ENCODE results near the gene RNF112. TPM values are rescaled to one million over a fixed set of nuclear protein-coding genes. Genes with fewer than 3 reads are reported as not detected.

The RNF112 gene
- total RNA-seq, 1 donor from 2014 or later, result 0.40 TPM

DNA sequence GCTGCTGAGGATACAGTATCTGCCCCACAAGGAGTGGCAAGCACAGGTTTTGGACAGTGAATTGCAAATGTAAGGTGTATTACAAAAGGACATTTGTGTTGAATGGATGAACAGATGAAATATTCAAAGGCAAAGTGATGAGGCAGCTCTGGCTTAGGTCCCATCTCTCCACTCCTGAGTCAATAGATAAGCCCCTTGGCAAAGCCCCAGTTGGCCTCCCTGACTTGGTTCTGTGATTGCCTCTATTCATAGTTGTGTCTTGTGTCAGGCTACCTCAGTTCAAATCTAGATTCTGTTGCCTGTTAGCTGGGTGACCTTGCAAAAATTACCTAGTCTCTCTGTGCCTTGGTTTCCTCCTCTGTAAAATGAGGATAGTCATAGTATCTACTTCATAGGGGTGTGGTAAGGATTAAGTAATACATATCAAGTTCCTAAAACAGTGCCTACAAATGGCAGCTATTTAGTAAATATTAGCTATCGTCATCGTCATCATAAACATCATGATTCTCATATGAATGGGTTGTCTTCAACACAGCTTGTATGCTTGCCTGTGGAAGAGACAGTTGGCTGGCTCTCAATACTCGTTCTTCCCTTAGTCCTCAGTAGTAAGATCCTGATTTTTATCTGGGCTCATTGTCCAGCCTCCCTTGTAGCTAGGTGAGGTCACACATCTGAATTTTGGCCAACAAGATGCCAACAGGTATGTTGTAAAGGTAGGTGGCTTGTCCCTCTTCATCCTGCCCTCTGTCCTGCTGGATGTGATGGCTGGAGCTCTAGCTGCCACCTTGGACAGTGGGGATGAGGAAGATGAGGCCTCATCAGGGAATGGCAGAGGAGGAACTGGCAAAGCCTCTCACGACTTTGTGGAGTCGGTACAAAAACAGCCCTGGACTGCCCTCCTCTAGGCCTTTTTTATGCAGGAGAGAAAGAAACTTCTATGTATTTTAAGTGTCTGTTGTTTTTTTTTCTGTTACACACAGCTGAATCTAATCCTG, 21.9 kb upstream of the RNF112 start:
- H3K36me3 Mint-ChIP-seq (ENCODE audit: low read depth), result peaks cover 8% of the 10 kb centered on the region
- no peak overlapping the region for H3K4me3 Mint-ChIP-seq
- intact Hi-C loops (cut with micrococcal nuclease), result no loop called here
- no peak overlapping the region for H3K27ac Mint-ChIP-seq
- no peaks in the 10 kb centered on the region for H3K9me3 Mint-ChIP-seq
- DNase-seq, result no peak
- peaks cover 2% of the 10 kb centered on the region for H3K4me1 Mint-ChIP-seq
- H3K27me3 Mint-ChIP-seq, result peaks cover 18% of the 10 kb centered on the region

DNA sequence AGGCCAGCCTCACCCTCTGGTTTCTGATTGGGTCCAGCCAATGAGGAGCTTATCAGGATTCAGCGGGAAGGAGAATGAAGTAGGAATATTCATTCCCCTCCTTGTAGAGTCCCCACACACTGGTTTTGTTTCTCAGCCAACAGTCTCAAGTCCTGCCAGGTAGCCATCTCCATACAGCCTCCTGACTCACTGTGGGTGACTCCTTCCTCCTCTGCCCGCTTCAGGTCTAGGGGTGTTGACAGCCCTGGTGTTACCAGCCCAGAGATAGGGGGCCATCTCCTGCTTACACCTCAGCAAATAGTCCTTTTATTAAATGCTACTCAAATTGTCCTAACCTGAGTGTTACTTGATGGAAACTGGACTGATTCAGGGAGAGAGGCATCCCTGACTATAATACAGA, 20.1 kb upstream of the RNF112 start:
- H3K9me3 Mint-ChIP-seq, result no peaks in the 10 kb centered on the region
- H3K4me1 Mint-ChIP-seq, result peaks cover 2% of the 10 kb centered on the region
- peaks cover 28% of the 10 kb centered on the region for H3K27me3 Mint-ChIP-seq
- H3K4me3 Mint-ChIP-seq, result no peak overlapping the region
- no peak for DNase-seq
- no peaks in the 10 kb centered on the region for H3K36me3 Mint-ChIP-seq (ENCODE audit: low read depth)
- intact Hi-C loops (cut with micrococcal nuclease), result no loop called here
- no peak overlapping the region for H3K27ac Mint-ChIP-seq

DNA sequence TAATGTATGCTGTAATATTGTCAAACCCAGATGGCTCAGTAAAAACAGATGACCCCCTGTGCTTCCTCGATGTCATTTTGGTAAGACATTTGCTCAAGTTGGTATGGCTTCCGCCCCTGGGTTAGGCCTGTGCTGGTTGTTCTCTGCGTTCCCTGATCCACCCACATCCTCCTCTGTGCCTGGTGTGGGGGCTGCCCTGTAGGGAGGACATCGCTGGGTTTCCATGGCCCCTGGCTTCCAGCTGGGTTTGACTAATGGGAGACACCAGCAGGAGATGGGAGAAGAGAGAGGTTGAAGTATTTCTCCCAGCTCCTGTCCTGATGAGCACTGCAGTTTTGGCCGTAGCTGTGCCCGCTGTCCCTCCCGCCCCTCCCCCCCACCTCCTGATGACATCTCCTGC, 19.6 kb upstream of the RNF112 start:
- H3K4me1 Mint-ChIP-seq, result peaks cover 2% of the 10 kb centered on the region
- peaks cover 29% of the 10 kb centered on the region for H3K27me3 Mint-ChIP-seq
- H3K36me3 Mint-ChIP-seq (ENCODE audit: low read depth), result no peaks in the 10 kb centered on the region
- intact Hi-C loops (cut with micrococcal nuclease), result no loop called here
- H3K4me3 Mint-ChIP-seq, result no peak overlapping the region
- H3K27ac Mint-ChIP-seq, result no peak overlapping the region
- H3K9me3 Mint-ChIP-seq, result no peaks in the 10 kb centered on the region
- no peak for DNase-seq

DNA sequence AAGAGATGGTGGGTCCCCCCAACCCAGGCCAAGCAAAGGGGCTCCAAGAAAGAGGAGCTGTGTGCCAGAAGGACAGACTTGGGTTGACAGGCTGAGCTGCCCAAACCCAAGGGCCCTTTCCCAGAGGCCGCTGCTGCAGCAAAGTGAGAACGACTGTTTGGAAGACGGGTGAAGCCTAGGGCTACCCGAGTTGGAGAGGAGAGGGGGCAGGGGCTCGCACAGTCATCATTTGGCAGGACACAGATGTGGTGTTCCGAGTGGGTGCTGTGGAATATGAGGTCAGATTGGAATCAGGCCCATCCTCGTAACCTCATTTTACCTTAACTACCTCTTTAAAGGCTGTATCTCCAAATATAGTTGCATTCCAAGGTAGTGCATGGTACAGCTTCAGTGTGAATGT, 18.7 kb upstream of the RNF112 start:
- H3K4me1 Mint-ChIP-seq, result peaks cover 2% of the 10 kb centered on the region

DNA sequence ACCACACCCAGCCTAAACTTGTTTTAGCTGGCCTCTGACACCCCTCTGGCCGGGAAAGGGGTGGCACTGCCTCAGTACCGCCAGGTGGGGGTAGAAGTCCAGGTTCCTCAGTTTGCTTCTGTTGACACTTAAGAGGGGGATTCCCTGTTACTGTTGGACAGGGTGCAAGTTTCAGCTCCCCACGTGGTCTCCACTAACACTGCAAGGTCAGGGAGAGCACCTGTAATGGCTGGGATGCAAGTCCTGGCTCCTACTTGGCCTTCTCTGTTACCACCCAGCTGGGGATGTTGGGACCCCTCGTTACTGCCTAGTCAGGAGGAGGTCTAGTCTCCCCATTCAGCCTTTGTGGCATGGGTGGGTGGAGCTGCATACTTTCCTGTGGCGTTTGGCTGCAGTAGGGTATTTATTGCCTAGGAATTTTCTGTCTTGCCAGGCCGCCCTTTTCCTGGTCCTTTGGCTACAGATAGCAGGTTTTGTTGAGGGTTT, 13.4 kb upstream of the RNF112 start:
- intact Hi-C loops (cut with micrococcal nuclease), result no loop called here
- Mint-ChIP-seq H3K4me3 (no peak overlapping the region), H3K36me3 (ENCODE audit: low read depth) (no peaks in the 10 kb centered on the region), H3K9me3 (no peaks in the 10 kb centered on the region), H3K27me3 (peaks cover 25% of the 10 kb centered on the region), H3K27ac (no peak overlapping the region), H3K4me1 (peaks cover 3% of the 10 kb centered on the region)
- no peak for DNase-seq

More for the DNA sequence above, 18.7 kb upstream of the RNF112 start:
- DNase-seq, result no peak
- Mint-ChIP-seq H3K9me3 (no peaks in the 10 kb centered on the region), H3K27ac (no peak overlapping the region), H3K27me3 (peaks cover 34% of the 10 kb centered on the region), H3K36me3 (ENCODE audit: low read depth) (no peaks in the 10 kb centered on the region), H3K4me3 (no peak overlapping the region)
- intact Hi-C loops (cut with micrococcal nuclease), result no loop called here

DNA sequence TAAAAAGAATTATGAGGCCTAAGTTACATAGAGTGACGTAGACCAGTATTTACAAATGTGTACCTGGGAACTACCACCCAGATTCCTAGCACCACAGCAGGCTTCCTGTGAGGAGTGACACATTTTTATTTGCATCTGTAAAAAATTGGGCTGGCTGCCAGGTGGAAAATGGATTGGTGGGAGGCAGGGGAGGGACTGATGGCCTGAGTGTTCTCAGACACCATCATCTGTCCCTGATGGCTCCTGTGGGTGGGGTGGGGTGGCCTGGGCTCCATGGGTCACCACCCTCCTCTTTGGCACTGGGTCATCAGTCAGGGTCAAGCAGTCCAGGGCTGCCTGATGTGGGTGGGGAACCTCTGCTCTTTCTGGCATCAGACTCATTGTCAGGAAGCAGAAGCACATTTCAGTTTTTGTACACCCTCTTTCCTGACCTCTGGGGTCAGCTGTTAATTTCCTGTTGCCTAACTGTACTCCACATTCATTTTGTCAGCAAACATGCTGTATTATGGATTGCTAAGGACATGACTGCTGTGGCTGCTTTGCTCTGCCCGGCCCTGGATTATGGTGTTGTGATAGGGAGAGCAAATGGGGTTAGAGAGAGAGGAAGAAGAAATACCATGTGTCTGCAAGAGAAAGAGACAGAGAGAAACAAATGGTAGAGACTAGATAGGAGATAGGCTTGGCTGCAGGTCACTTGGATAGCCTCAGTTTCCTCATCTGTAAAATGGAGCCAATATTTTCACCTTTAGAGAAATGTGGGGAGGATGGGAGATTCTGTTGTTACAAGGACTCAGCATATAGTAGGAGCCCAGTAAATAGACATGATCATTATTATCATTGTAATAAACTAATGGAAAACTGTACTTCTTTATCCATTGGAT, 12.5 kb upstream of the RNF112 start:
- intact Hi-C loops (cut with micrococcal nuclease), result no loop called here
- peaks cover 3% of the 10 kb centered on the region for H3K4me1 Mint-ChIP-seq
- no peaks in the 10 kb centered on the region for H3K9me3 Mint-ChIP-seq
- peaks cover 16% of the 10 kb centered on the region for H3K27me3 Mint-ChIP-seq
- no peaks in the 10 kb centered on the region for H3K36me3 Mint-ChIP-seq (ENCODE audit: low read depth)
- no peak overlapping the region for H3K4me3 Mint-ChIP-seq
- no peak overlapping the region for H3K27ac Mint-ChIP-seq
- DNase-seq, result no peak

DNA sequence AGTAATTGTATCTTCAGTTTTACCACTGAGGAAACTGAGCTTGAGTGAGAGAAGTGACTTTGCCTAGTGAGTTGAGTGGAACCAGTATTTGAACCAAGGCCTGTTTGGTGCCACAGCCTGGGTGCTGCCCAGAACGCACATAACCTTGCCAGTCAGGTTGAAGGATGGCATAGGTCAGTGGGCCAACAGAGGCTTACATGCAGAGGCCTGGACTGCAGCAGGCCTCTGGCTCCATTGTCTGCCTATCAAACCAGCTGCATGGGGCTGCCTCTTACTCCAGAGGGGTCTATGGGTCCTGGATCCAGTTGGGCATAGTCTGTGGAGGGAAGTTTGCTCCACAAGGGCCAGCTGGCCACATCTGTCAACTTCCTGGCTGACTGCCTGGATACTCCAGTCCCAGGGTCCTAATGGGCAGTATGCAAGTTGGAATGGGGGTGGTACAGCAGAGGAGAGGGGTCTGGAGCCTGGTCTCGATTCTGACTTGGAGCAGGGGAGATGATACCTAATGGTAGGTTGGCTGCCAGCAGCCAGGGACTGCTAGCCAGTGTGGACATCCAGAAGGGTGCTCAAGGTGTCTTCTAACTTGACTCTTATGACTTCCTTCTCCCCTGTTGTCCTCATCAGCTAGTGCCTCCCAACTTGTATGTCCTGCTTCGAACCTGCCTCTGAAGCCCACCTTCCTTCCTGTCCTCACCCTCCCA, 11.1 kb upstream of the RNF112 start:
- no peak overlapping the region for H3K4me3 Mint-ChIP-seq
- H3K9me3 Mint-ChIP-seq, result no peaks in the 10 kb centered on the region
- intact Hi-C loops (cut with micrococcal nuclease), result no loop called here
- no peak for DNase-seq
- H3K27me3 Mint-ChIP-seq, result peaks cover 12% of the 10 kb centered on the region
- H3K36me3 Mint-ChIP-seq (ENCODE audit: low read depth), result no peaks in the 10 kb centered on the region
- no peak overlapping the region for H3K27ac Mint-ChIP-seq
- H3K4me1 Mint-ChIP-seq, result peaks cover 3% of the 10 kb centered on the region

DNA sequence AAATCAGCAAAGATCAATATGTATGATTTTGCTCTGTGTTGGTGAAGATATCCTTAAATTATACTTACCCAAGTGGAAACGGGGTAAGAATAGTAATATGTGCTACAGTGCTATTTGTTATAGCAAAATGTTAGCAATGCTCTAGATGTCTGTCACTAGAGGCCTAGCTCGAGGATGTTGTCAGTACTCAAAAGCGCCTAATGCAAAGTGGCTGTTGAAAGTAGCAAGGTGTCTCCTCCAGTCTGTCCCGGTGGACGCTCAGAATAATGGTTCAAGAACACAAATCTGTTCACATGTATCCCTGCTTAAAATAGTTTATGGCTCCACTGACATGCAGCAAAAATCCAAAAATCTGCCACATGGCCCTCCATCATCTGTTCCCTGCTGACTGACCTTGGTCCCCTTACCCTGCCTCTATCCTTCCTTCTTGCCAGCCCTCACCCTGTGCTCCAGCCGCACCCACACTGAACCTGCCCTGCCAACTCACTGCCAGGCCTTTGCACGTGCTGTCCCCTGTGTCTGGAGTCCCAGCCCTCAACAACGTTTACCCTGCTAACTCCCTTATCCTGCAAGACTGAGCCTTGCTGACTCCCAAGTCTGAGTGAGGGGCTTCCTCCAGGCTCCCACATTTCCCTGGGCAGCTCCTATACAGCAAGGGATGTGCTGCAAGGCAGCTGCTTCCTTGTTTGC, 9.6 kb upstream of the RNF112 start:
- H3K27ac Mint-ChIP-seq, result no peak overlapping the region
- H3K27me3 Mint-ChIP-seq, result peaks cover 4% of the 10 kb centered on the region
- peaks cover 3% of the 10 kb centered on the region for H3K4me1 Mint-ChIP-seq
- no peaks in the 10 kb centered on the region for H3K36me3 Mint-ChIP-seq (ENCODE audit: low read depth)
- no peak for DNase-seq
- intact Hi-C loops (cut with micrococcal nuclease), result no loop called here
- H3K4me3 Mint-ChIP-seq, result no peak overlapping the region
- no peaks in the 10 kb centered on the region for H3K9me3 Mint-ChIP-seq

DNA sequence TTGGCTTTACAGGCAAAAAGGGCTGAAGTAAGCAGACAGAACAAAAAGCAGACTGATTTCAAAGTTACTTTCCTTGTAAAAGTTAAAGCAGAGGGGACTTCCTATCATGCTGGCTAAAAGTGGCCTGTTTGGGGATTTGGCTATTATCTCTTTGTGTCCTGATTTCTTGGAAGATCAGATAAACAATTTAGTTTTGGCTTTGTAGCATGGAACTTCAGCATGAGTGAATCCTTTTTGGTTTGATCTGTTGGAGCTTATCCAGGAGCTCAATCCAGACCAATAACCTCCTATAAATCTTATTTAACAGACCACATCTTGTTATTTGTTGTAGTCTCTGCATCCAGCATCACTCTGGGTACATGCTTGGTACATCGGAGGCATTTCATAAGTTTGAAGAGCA, 8.9 kb upstream of the RNF112 start:
- intact Hi-C loops (cut with micrococcal nuclease), result no loop called here
- Mint-ChIP-seq H3K4me1 (peaks cover 3% of the 10 kb centered on the region), H3K27me3 (no peaks in the 10 kb centered on the region), H3K36me3 (ENCODE audit: low read depth) (no peaks in the 10 kb centered on the region), H3K9me3 (no peaks in the 10 kb centered on the region), H3K27ac (no peak overlapping the region), H3K4me3 (no peak overlapping the region)
- no peak for DNase-seq

DNA sequence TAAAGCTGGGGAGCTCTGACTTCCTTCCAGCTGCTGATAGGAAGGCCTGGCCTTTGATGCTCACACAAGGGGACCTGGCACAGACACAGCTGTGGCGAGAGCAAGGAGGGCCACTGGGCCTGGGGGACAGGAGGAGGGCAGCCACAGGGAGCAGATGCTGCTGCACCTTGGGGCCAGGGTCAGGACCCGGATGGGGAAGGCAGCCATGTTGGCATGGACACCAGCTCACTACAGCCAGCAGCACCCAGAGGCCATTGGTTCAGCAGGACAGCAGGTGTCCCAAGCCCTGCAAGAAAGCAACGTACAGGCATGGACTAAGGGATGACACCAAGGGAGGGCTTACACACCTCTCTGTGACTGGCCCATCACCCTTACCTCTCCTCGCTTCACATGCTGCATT, 8.0 kb upstream of the RNF112 start:
- peaks cover 3% of the 10 kb centered on the region for H3K4me1 Mint-ChIP-seq
- no peaks in the 10 kb centered on the region for H3K9me3 Mint-ChIP-seq
- H3K27me3 Mint-ChIP-seq, result no peaks in the 10 kb centered on the region
- no peak for DNase-seq
- H3K36me3 Mint-ChIP-seq (ENCODE audit: low read depth), result no peaks in the 10 kb centered on the region
- no peak overlapping the region for H3K27ac Mint-ChIP-seq
- intact Hi-C loops (cut with micrococcal nuclease), result no loop called here
- H3K4me3 Mint-ChIP-seq, result no peak overlapping the region

DNA sequence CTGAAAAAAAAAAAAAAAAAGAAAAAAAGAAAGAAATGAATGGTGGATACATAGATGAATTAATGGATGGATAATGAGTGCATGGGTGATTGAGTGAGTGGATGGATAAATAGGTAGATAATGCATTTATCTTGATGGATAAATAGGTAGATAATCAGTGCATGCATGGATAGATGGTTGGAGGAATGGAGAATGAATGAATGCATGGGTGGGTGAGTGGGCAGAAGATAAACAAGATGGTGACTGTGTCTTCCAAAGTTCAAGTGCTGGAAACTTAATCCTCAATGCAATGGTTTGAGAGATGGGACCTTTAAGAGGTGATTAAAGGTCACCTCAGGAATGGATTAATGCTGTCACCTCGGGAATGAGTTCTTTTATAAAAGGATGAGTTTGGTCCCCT, 6.8 kb upstream of the RNF112 start:
- peaks cover 1% of the 10 kb centered on the region for H3K27me3 Mint-ChIP-seq
- intact Hi-C loops (cut with micrococcal nuclease), result no loop called here
- H3K36me3 Mint-ChIP-seq (ENCODE audit: low read depth), result no peaks in the 10 kb centered on the region
- no peak overlapping the region for H3K27ac Mint-ChIP-seq
- no peak for DNase-seq
- H3K9me3 Mint-ChIP-seq, result no peaks in the 10 kb centered on the region
- no peak overlapping the region for H3K4me3 Mint-ChIP-seq
- H3K4me1 Mint-ChIP-seq, result no peaks in the 10 kb centered on the region

DNA sequence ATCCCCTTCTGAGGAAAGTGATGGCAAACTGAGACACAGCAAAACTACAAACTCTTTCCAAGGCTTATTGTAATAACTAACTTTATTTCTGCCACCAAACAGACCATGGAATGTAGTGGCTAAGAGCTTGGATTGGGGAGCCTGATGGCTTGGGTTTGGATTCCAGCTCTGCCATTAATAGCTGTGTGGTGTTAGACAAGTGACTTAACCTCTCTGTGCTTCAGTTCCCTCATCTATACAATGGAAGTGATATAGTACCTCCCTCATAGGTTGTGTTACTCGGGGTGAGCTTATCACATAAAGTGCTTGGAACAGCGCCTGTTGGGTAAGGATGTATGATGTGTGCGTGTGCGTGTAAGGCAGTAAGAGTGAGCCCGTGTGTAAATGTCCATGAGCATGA, 5.9 kb upstream of the RNF112 start:
- Mint-ChIP-seq H3K4me1 (no peaks in the 10 kb centered on the region), H3K9me3 (no peaks in the 10 kb centered on the region), H3K27me3 (peaks cover 4% of the 10 kb centered on the region), H3K4me3 (no peak overlapping the region), H3K27ac (no peak overlapping the region), H3K36me3 (ENCODE audit: low read depth) (no peaks in the 10 kb centered on the region)
- intact Hi-C loops (cut with micrococcal nuclease), result no loop called here
- DNase-seq, result no peak
